Mesangial cell (primary cell): ENCODE results near the gene ZP4. TPM values are rescaled to one million over a fixed set of nuclear protein-coding genes. Genes with fewer than 3 reads are reported as not detected.

ENCODE experiments used
- total RNA-seq: library from RNA; depleted of rRNA; stranded (reverse); fragments of >200 nt; gene quantifications from 2 replicates; pipeline ENCODE4 v1.2.3, GENCODE V29; 2015

ZP4 gene, protein sequence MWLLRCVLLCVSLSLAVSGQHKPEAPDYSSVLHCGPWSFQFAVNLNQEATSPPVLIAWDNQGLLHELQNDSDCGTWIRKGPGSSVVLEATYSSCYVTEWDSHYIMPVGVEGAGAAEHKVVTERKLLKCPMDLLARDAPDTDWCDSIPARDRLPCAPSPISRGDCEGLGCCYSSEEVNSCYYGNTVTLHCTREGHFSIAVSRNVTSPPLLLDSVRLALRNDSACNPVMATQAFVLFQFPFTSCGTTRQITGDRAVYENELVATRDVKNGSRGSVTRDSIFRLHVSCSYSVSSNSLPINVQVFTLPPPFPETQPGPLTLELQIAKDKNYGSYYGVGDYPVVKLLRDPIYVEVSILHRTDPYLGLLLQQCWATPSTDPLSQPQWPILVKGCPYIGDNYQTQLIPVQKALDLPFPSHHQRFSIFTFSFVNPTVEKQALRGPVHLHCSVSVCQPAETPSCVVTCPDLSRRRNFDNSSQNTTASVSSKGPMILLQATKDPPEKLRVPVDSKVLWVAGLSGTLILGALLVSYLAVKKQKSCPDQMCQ
- total RNA-seq: not detected in 2 replicates

DNA sequence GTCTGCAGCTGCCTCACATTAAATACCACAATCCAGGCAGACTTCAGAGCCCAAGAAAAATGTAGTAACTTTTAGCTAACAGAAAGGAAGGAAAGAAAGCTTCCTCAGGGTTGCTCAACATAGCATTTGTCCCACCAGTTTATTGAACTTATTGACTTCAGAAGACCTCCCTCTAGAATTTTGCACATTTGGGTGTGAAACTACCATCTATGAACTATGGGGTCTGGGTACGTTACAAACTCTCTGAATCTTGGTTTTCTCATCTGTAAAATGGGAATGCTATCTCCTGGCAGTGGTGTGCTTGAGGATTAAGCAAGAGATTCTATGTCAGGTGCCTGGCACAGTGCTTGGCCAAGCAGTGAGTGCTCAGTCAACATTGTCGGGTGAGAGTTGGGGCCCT, at the start of gene ZP4:
ZP4 (minus strand) TSS at position 101 of the 400 bp plus-strand sequence. CDS start 287 bp downstream, outside the sequence.

